ENCODE data around the gene FAM170B. TPM values are rescaled to one million over a fixed set of nuclear protein-coding genes. Genes with fewer than 3 reads are reported as not detected.

Gene FAM170B
- total and polyA plus RNA-seq, 5 experiments from 2014 or later = not detected

- H3K9me3 Mint-ChIP-seq = no peaks in the 10 kb centered on the region
- POLR2A ChIA-PET = no interaction called here
- ATAC-seq = no peak
- no peak overlapping the region for H3K4me3 Mint-ChIP-seq
- peaks cover 4 to 9% (median 6%) of the 10 kb centered on the region in 4 donors for H3K4me1 Mint-ChIP-seq
- H3K27me3 Mint-ChIP-seq = peaks cover 0 to 21% (median 2%) of the 10 kb centered on the region in 5 donors
- H3K27ac Mint-ChIP-seq = no peak overlapping the region
- no peaks in the 10 kb centered on the region for H3K36me3 Mint-ChIP-seq
- DNase-seq = no peak
These were observed 32.9 kb upstream of the FAM170B start for GRCh38 chr10:49166484-49167400.

- DNase-seq (no peak), ATAC-seq (no peak)
- Mint-ChIP-seq H3K4me1 (peaks cover 4 to 9% (median 6%) of the 10 kb centered on the region in 4 donors), H3K27me3 (peaks cover 0 to 21% (median 2%) of the 10 kb centered on the region in 5 donors), H3K27ac (no peak overlapping the region), H3K9me3 (no peaks in the 10 kb centered on the region), H3K4me3 (no peak overlapping the region), H3K36me3 (no peaks in the 10 kb centered on the region)
- POLR2A ChIA-PET = no interaction called here
These were observed 32.1 kb upstream of the FAM170B start for GRCh38 chr10:49165821-49166483.

- Mint-ChIP-seq H3K27me3 (peaks cover 0 to 21% (median 2%) of the 10 kb centered on the region in 5 donors), H3K27ac (no peak overlapping the region), H3K36me3 (no peaks in the 10 kb centered on the region), H3K4me1 (peaks cover 4 to 9% (median 6%) of the 10 kb centered on the region in 4 donors), H3K9me3 (no peaks in the 10 kb centered on the region), H3K4me3 (no peak overlapping the region)
- no peak for DNase-seq
- ATAC-seq = no peak
- POLR2A ChIA-PET = no interaction called here
These were observed 31.4 kb upstream of the FAM170B start for GRCh38 chr10:49165259-49165658.

- POLR2A ChIA-PET = no interaction called here
- H3K27me3 Mint-ChIP-seq = peaks cover 0 to 21% (median 2%) of the 10 kb centered on the region in 5 donors
- H3K4me3 Mint-ChIP-seq = peak overlapping the region in 1 of 10 donors; percentile 12
- ATAC-seq = peak; percentile 49 to 56
- no peaks in the 10 kb centered on the region for H3K9me3 Mint-ChIP-seq
- DNase-seq = peak in 1 of 10 donors; percentile 7
- no peaks in the 10 kb centered on the region for H3K36me3 Mint-ChIP-seq
- peaks cover 4 to 9% (median 6%) of the 10 kb centered on the region in 4 donors for H3K4me1 Mint-ChIP-seq
- H3K27ac Mint-ChIP-seq = no peak overlapping the region
These were observed 30.9 kb upstream of the FAM170B start for GRCh38 chr10:49164559-49165188.

GRCh38 chr10:49163741-49164140 lies 29.9 kb upstream of the FAM170B start:
- Mint-ChIP-seq H3K4me3 (no peak overlapping the region), H3K27me3 (peaks cover 0 to 24% (median 2%) of the 10 kb centered on the region in 5 donors), H3K9me3 (no peaks in the 10 kb centered on the region), H3K27ac (no peak overlapping the region), H3K36me3 (no peaks in the 10 kb centered on the region), H3K4me1 (peaks cover 4 to 9% (median 6%) of the 10 kb centered on the region in 4 donors)
- DNase-seq = no peak
- no peak for ATAC-seq
- POLR2A ChIA-PET = no interaction called here

GRCh38 chr10:49162761-49163310 lies 29.0 kb upstream of the FAM170B start:
- H3K4me3 Mint-ChIP-seq = no peak overlapping the region
- no peaks in the 10 kb centered on the region for H3K9me3 Mint-ChIP-seq
- ATAC-seq = no peak
- H3K4me1 Mint-ChIP-seq = peaks cover 4 to 9% (median 8%) of the 10 kb centered on the region in 4 donors
- H3K36me3 Mint-ChIP-seq = no peaks in the 10 kb centered on the region
- H3K27ac Mint-ChIP-seq = no peak overlapping the region
- no peak for DNase-seq
- H3K27me3 Mint-ChIP-seq = peaks cover 0 to 24% (median 1%) of the 10 kb centered on the region in 5 donors
- POLR2A ChIA-PET = no interaction called here

GRCh38 chr10:49162063-49162462 lies 28.2 kb upstream of the FAM170B start:
- Mint-ChIP-seq H3K27me3 (peaks cover 0 to 24% (median 4%) of the 10 kb centered on the region in 5 donors), H3K4me3 (no peak overlapping the region), H3K27ac (no peak overlapping the region), H3K4me1 (peaks cover 4 to 15% (median 8%) of the 10 kb centered on the region in 4 donors), H3K9me3 (no peaks in the 10 kb centered on the region), H3K36me3 (no peaks in the 10 kb centered on the region)
- POLR2A ChIA-PET = no interaction called here
- DNase-seq = no peak
- no peak for ATAC-seq

GRCh38 chr10:49161411-49161997 lies 27.7 kb upstream of the FAM170B start:
- POLR2A ChIA-PET = no interaction called here

GRCh38 chr10:49160814-49161213 lies 27.0 kb upstream of the FAM170B start:
- no peaks in the 10 kb centered on the region for H3K9me3 Mint-ChIP-seq
- ATAC-seq = no peak

More at GRCh38 chr10:49161411-49161997, 27.7 kb upstream of the FAM170B start:
- Mint-ChIP-seq H3K4me1 (peaks cover 4 to 19% (median 8%) of the 10 kb centered on the region in 4 donors), H3K36me3 (no peaks in the 10 kb centered on the region), H3K9me3 (no peaks in the 10 kb centered on the region), H3K4me3 (no peak overlapping the region), H3K27me3 (peaks cover 2 to 25% (median 6%) of the 10 kb centered on the region in 5 donors), H3K27ac (no peak overlapping the region)
- no peak for ATAC-seq
- DNase-seq = no peak

GRCh38 chr10:49160110-49160509 lies 26.3 kb upstream of the FAM170B start:
- peaks cover 0 to 22% (median 5%) of the 10 kb centered on the region in 5 donors for H3K27me3 Mint-ChIP-seq
- DNase-seq (no peak), ATAC-seq (no peak)
- no peak overlapping the region for H3K27ac Mint-ChIP-seq
- peaks cover 4 to 20% (median 8%) of the 10 kb centered on the region in 4 donors for H3K4me1 Mint-ChIP-seq
- POLR2A ChIA-PET = no interaction called here
- no peak overlapping the region for H3K4me3 Mint-ChIP-seq
- H3K36me3 Mint-ChIP-seq = no peaks in the 10 kb centered on the region
- H3K9me3 Mint-ChIP-seq = no peaks in the 10 kb centered on the region

More at GRCh38 chr10:49160814-49161213, 27.0 kb upstream of the FAM170B start:
- Mint-ChIP-seq H3K27ac (no peak overlapping the region), H3K36me3 (no peaks in the 10 kb centered on the region), H3K4me3 (no peak overlapping the region), H3K27me3 (peaks cover 0 to 24% (median 5%) of the 10 kb centered on the region in 5 donors), H3K4me1 (peaks cover 4 to 20% (median 8%) of the 10 kb centered on the region in 4 donors)
- no peak for DNase-seq
- POLR2A ChIA-PET = no interaction called here

- Mint-ChIP-seq H3K4me3 (no peak overlapping the region), H3K27ac (no peak overlapping the region), H3K27me3 (peaks cover 0 to 10% (median 7%) of the 10 kb centered on the region in 5 donors), H3K9me3 (no peaks in the 10 kb centered on the region), H3K4me1 (peaks cover 0 to 16% (median 1%) of the 10 kb centered on the region in 4 donors), H3K36me3 (no peaks in the 10 kb centered on the region)
- no peak for ATAC-seq
- POLR2A ChIA-PET = no interaction called here
- DNase-seq = no peak
These were observed 25.1 kb upstream of the FAM170B start for GRCh38 chr10:49158915-49159314.

- ATAC-seq (no peak), DNase-seq (no peak)
- Mint-ChIP-seq H3K27me3 (peaks cover 0 to 10% (median 9%) of the 10 kb centered on the region in 5 donors), H3K36me3 (no peaks in the 10 kb centered on the region), H3K9me3 (no peaks in the 10 kb centered on the region), H3K27ac (no peak overlapping the region), H3K4me3 (no peak overlapping the region), H3K4me1 (peaks cover 0 to 16% (median 1%) of the 10 kb centered on the region in 4 donors)
- POLR2A ChIA-PET = no interaction called here
These were observed 24.6 kb upstream of the FAM170B start for GRCh38 chr10:49158404-49158803.

All from naive thymus-derived CD8-positive, alpha-beta T cell (primary cell).